Measurements from ENCODE around the gene FCN2. TPM values are rescaled to one million over a fixed set of nuclear protein-coding genes. Genes with fewer than 3 reads are reported as not detected.
"Not testable (repeated sequence)": the region's sequence is repeated elsewhere in the genome, so short reads cannot be mapped to it uniquely, and the experiment has no call there.

Gene FCN2
- total RNA-seq, 1 donor from 2014 or later: not detected

GRCh38 chr9:134847138-134847537, 33.5 kb upstream of the FCN2 start:
- intact Hi-C loops (cut with micrococcal nuclease): no loop called here

GRCh38 chr9:134847752-134848432, 32.7 kb upstream of the FCN2 start:
- intact Hi-C loops (cut with micrococcal nuclease): no loop called here

- intact Hi-C loops (cut with micrococcal nuclease): no loop called here
Measured at GRCh38 chr9:134848504-134848903, 32.1 kb upstream of the FCN2 start.

- intact Hi-C loops (cut with micrococcal nuclease): no loop called here
Measured at GRCh38 chr9:134850611-134851010, 30.0 kb upstream of the FCN2 start.

- intact Hi-C loops (cut with micrococcal nuclease): no loop called here
Measured at GRCh38 chr9:134851020-134851419, 29.6 kb upstream of the FCN2 start.

GRCh38 chr9:134852906-134853654, 27.5 kb upstream of the FCN2 start:
- intact Hi-C loops (cut with micrococcal nuclease): no loop called here

GRCh38 chr9:134853893-134854292, 26.7 kb upstream of the FCN2 start:
- intact Hi-C loops (cut with micrococcal nuclease): no loop called here

GRCh38 chr9:134854541-134854981, 26.0 kb upstream of the FCN2 start:
- intact Hi-C loops (cut with micrococcal nuclease): no loop called here

- intact Hi-C loops (cut with micrococcal nuclease): no loop called here
Measured at GRCh38 chr9:134855231-134855899, 25.2 kb upstream of the FCN2 start.

GRCh38 chr9:134855900-134856377, 24.7 kb upstream of the FCN2 start:
- intact Hi-C loops (cut with micrococcal nuclease): no loop called here

GRCh38 chr9:134857451-134857850, 23.2 kb upstream of the FCN2 start:
- intact Hi-C loops (cut with micrococcal nuclease): not testable (repeated sequence)

GRCh38 chr9:134858051-134858841, 22.4 kb upstream of the FCN2 start:
- intact Hi-C loops (cut with micrococcal nuclease): no loop called here

GRCh38 chr9:134860510-134860909, 20.1 kb upstream of the FCN2 start:
- intact Hi-C loops (cut with micrococcal nuclease): no loop called here

- intact Hi-C loops (cut with micrococcal nuclease): no loop called here
Measured at GRCh38 chr9:134861595-134862334, 18.8 kb upstream of the FCN2 start.

- intact Hi-C loops (cut with micrococcal nuclease): no loop called here
Measured at GRCh38 chr9:134863306-134863902, 17.2 kb upstream of the FCN2 start.

GRCh38 chr9:134863941-134864820, 16.4 kb upstream of the FCN2 start:
- intact Hi-C loops (cut with micrococcal nuclease): no loop called here

- intact Hi-C loops (cut with micrococcal nuclease): no loop called here
Measured at GRCh38 chr9:134864821-134865190, 15.8 kb upstream of the FCN2 start.

GRCh38 chr9:134867917-134868750, 12.5 kb upstream of the FCN2 start:
- intact Hi-C loops (cut with micrococcal nuclease): no loop called here
